Chondrocyte (in vitro differentiated cells): ENCODE measurements around the gene PLS3. TPM values are rescaled to one million over a fixed set of nuclear protein-coding genes. Genes with fewer than 3 reads are reported as not detected.

Source experiments
- DNase-seq: peaks from one replicate; pipeline ENCODE4 v3.0.0; 2021; ENCODE audit warnings: mixed read lengths, low spot score
- H3K27ac Mint-ChIP-seq: one replicate; pipeline ENCODE4 v1.8.0; 2021; ENCODE audit warnings: mild to moderate bottlenecking, moderate library complexity, mixed read lengths; ENCODE audit not compliant: unreplicated experiment
- H3K27me3 Mint-ChIP-seq: 2 replicates; pipeline ENCODE4 v1.8.0; 2021; ENCODE audit warnings: low read depth, mixed read lengths
- H3K36me3 Mint-ChIP-seq: 2 replicates; pipeline ENCODE4 v1.8.0; 2021; ENCODE audit warnings: low read depth, mixed read lengths
- H3K4me1 Mint-ChIP-seq: 2 replicates; pipeline ENCODE4 v1.8.0; 2021; ENCODE audit warnings: low read depth, mild to moderate bottlenecking, mixed read lengths
- H3K4me3 Mint-ChIP-seq: one replicate; pipeline ENCODE4 v1.8.0; 2021; ENCODE audit warnings: mild to moderate bottlenecking, moderate library complexity, mixed read lengths; ENCODE audit not compliant: unreplicated experiment
- H3K9me3 Mint-ChIP-seq: 2 replicates; pipeline ENCODE4 v1.8.0; 2021; ENCODE audit warnings: low read depth, mixed read lengths
- total RNA-seq: library from RNA; stranded (reverse); gene quantifications from 3 replicates; pipeline ENCODE4 v1.2.1, GENCODE V29; 2021
- TF ChIP-seq, protein P1 (sequence below): fragments of 200-600 bp; sonication (generic); IDR thresholded peaks from 2 replicates; pipeline ENCODE4 v1.5.0; 2021; ENCODE audit warnings: antibody characterized with exemption, mild to moderate bottlenecking, moderate library complexity

The PLS3 gene
- total RNA-seq, 1 donor from 2014 or later = 660 TPM

DNA sequence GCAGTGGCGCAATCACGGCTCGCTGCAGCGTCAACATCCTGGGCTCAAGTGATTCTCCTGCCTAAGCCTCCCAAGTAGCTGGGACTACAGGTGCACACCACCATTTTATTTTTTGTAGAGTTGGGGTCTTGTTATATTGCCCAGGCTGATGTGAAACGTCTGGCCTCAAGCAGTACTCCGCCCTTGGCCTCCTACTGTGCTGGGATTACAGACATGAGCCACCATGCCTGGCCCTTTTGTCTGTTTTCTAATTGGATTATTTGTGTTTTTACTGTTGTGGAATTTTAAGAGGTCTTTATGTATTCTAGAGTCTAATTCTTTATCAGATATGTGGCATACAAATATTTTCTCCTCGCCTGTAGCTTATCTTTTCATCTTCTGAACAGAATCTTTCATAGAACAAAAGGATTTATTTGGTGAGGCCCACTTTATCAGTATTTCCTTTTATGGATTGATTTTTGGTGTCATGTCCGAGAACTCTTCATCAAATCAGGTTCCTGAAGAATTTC is 18.9 kb downstream of the PLS3 start:
- Mint-ChIP-seq H3K27ac (peak overlapping the region; percentile 68), H3K27me3 (no peaks in the 10 kb centered on the region), H3K36me3 (peaks cover 27% of the 10 kb centered on the region), H3K4me3 (no peak overlapping the region), H3K4me1 (peaks cover 67% of the 10 kb centered on the region), H3K9me3 (no peaks in the 10 kb centered on the region)
- DNase-seq = no peak
- TF ChIP-seq, protein P1, sequence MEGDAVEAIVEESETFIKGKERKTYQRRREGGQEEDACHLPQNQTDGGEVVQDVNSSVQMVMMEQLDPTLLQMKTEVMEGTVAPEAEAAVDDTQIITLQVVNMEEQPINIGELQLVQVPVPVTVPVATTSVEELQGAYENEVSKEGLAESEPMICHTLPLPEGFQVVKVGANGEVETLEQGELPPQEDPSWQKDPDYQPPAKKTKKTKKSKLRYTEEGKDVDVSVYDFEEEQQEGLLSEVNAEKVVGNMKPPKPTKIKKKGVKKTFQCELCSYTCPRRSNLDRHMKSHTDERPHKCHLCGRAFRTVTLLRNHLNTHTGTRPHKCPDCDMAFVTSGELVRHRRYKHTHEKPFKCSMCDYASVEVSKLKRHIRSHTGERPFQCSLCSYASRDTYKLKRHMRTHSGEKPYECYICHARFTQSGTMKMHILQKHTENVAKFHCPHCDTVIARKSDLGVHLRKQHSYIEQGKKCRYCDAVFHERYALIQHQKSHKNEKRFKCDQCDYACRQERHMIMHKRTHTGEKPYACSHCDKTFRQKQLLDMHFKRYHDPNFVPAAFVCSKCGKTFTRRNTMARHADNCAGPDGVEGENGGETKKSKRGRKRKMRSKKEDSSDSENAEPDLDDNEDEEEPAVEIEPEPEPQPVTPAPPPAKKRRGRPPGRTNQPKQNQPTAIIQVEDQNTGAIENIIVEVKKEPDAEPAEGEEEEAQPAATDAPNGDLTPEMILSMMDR = no peak

DNA sequence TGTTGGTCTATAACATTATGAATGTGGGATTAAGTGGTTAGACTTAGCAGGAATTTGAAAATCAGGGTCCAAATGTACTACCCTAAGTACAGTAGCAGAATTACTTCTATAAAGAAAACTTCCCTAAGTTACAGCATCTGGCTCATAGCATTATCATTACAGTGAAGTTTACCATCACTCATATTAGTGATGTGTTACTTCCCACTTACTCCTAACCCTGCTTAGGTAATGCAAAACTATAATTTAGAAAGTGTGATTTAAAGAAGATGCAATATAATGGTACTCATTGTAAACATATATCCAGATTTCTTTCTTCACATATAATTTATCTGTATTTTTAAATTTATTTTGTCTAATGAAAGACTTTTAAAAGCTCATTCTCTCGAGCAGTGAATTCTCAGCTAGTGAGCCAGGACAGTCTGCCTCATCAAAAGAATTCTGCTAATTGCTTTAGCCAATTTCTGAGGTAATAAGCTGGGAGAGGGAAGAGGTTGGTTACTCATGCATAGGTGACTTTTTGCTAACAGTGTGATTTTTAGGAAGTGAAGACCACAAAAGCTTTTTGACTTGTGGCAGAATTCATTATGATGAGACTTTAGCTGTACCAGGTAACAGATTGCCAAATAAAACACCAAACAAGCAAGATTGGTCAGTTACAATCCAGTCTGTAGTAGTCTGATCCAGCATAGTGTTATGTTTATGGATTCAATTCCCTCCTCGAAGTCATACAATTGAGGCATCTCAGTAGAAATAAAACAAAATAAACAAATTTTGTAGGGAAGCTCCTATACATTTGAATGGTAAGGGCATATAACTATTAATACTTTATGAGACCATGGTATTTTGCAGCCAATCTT is 21.0 kb downstream of the PLS3 start:
- Mint-ChIP-seq H3K27me3 (no peaks in the 10 kb centered on the region), H3K36me3 (peaks cover 21% of the 10 kb centered on the region), H3K9me3 (no peaks in the 10 kb centered on the region), H3K4me1 (peaks cover 74% of the 10 kb centered on the region), H3K27ac (peak overlapping the region; percentile 95), H3K4me3 (no peak overlapping the region)
- TF ChIP-seq, protein P1 = no peak
- no peak for DNase-seq

DNA sequence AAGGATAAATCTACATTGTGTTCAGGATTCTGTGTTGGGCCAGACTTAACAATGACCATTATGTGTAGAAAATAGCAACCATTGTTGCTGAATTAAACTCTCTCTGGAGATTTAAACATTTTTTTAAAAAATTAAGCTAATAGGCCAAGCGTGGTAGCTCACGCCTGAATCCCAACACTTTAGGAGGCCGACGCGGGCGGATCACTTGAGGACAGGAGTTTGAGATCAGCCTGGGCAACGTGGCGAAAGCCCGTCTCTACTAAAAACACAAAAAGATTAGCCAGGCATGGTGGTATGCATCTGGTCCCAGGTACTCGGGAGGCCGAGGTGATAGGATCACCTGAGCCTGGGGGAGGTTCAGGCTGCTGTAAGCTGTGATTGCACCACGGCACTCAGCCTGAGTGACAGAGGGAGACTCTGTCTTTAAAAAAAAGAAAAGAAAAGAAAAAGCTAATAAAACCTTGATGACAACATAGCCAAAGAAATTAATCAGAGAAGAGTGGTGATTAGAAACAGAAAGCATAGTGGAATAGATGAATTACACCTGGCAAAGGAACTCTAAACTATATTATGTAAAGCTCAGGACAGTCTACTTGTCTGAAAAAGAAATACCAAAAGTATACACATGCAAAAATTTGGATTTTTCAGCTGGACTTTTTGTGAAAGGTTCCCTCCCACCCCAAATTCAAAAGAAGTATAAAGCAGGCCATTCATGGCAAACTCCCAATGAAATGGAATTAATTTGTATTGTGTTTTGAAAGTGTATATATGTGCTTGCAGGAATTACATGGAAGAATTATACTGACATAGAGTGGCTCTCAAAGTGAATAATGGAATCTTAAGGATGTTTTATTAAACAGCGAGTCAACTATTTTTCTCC is 21.9 kb downstream of the PLS3 start:
- peaks cover 17% of the 10 kb centered on the region for H3K36me3 Mint-ChIP-seq
- TF ChIP-seq, protein P1 = no peak
- DNase-seq = no peak
- no peaks in the 10 kb centered on the region for H3K27me3 Mint-ChIP-seq
- peaks cover 74% of the 10 kb centered on the region for H3K4me1 Mint-ChIP-seq
- peak overlapping the region; percentile 95 for H3K27ac Mint-ChIP-seq
- no peaks in the 10 kb centered on the region for H3K9me3 Mint-ChIP-seq
- peak overlapping the region; percentile 54 for H3K4me3 Mint-ChIP-seq

DNA sequence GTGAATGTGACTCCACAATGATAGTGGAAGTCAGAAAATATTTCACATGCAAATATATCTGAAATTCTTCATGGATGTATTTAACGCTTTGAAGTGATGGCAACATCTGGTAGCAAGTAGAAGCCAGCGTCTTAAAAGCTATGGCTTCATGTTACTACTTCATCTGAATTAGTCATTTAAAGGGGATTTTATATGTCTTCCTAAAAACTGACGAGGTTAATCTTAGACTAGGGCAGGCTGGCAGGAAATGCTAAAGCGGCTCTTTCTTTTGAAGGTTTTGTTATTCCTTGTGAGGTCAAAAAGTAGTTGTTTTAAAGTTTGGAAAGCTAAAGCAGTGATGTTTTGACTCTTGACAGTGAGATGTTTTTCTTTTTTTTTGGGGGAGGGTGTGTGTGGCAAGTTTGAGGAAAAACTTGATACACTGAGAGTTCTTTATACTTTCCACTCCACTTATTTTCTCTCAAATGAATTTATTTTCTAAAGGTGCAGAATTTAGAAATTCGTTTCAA is 22.6 kb downstream of the PLS3 start:
- Mint-ChIP-seq H3K4me1 (peaks cover 74% of the 10 kb centered on the region), H3K36me3 (peaks cover 13% of the 10 kb centered on the region), H3K27me3 (no peaks in the 10 kb centered on the region), H3K4me3 (peak overlapping the region; percentile 54), H3K9me3 (no peaks in the 10 kb centered on the region), H3K27ac (peak overlapping the region; percentile 95)
- TF ChIP-seq, protein P1 = no peak
- DNase-seq = no peak

DNA sequence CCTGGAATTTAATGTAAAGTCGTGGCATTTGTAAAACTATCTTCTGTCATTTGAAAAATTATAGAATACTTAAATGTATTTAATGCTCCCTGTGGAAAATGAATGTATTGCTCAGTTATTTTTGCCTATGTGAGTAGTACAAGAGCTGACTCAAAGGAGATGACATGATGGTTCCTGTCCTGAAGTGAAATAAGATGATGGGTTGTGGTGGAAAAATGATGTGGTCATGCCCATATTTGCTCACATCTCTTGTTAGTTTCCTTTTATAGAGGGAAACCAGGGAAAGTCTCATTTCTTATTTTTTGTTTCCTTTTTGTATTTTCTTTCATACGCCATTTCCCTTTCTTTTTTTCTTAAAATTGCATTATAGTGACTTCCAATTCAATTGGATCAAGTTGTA is 23.7 kb downstream of the PLS3 start:
- peak overlapping the region; percentile 95 for H3K27ac Mint-ChIP-seq
- no peaks in the 10 kb centered on the region for H3K27me3 Mint-ChIP-seq
- DNase-seq = no peak
- H3K36me3 Mint-ChIP-seq = peaks cover 13% of the 10 kb centered on the region
- peaks cover 76% of the 10 kb centered on the region for H3K4me1 Mint-ChIP-seq
- H3K9me3 Mint-ChIP-seq = no peaks in the 10 kb centered on the region
- TF ChIP-seq, protein P1 = no peak
- H3K4me3 Mint-ChIP-seq = no peak overlapping the region
